Measurements from ENCODE around the gene CACNA1S.

Gene CACNA1S

DNA sequence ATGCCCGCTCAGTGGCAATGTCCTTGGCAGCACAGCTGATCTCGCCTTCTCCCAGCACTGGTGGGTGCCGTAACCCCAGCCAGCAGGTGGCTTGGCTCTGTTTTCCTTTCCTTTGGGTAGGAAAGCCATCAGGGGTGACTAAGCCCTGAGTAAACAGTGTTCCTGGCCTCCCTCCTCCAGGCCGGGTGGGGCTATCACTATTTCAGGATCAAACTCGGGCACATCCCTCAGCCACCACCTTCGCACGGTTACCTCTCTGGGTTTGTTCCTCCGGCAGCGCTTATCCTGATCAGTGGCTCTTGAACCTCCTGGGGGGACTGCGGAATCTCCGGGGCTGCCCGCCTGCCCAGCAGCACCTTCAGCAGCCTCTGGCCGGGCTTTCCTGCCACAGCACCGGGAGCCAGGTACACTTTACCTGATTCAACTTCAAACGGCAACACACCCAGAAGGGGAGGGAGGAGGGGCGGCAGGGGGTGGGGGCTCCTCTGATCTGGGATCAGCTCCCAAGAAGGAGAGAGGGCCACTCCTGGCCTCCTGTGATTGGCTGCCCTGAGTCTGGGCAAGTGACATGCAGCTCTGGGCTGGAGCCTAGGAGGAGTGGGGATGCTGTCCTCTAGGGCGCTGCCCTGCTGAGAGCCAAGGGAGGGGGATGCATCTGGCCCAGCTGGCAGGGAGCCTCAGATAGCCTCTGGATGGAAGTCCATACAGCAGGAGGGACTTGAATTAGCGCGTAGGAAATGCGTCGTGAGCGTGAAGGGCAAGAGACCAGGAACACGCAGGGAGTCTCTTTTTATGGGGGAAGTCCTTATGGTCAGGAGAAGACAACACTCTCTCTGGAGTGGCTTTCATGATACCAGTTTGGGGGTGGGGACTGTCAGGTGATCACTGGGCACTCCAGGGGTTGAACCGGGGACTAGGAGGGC is 14.9 kb upstream of the CACNA1S start, which contains the start of gene ASCL5:
Gene ASCL5, minus strand, starts transcription at position 353 of the 923 bp plus-strand sequence. CDS start 11,812 bp downstream, outside the sequence.
- no peak within 1 kb of the TSS for H3K4me3 ChIP-seq (ENCODE audit: low read depth, low read length)
- TF ChIP-seq, protein P1, sequence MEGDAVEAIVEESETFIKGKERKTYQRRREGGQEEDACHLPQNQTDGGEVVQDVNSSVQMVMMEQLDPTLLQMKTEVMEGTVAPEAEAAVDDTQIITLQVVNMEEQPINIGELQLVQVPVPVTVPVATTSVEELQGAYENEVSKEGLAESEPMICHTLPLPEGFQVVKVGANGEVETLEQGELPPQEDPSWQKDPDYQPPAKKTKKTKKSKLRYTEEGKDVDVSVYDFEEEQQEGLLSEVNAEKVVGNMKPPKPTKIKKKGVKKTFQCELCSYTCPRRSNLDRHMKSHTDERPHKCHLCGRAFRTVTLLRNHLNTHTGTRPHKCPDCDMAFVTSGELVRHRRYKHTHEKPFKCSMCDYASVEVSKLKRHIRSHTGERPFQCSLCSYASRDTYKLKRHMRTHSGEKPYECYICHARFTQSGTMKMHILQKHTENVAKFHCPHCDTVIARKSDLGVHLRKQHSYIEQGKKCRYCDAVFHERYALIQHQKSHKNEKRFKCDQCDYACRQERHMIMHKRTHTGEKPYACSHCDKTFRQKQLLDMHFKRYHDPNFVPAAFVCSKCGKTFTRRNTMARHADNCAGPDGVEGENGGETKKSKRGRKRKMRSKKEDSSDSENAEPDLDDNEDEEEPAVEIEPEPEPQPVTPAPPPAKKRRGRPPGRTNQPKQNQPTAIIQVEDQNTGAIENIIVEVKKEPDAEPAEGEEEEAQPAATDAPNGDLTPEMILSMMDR (IDR thresholded peaks at IDR 0.05; ENCODE audit: low read depth, low read length, missing control alignments), result no peak
- no peak for DNase-seq (ENCODE audit: low read depth)

DNA sequence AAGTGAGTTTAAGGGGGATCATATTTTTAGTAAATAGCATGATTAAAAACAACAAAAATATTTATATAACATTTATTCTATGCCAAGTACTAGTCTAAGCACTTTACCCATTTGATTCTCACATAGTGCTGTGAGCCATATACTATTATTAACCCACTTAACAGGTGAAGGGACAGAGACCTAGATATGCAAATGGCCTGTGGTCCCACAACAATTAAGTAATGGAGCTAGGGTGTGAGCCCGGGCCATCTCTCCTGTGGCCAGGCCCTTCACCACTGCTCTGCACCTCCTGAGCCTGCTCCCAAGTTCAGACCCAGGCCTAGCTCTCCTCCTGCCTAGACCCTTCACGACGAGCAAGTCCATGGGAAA is 14.2 kb upstream of the CACNA1S start:
- TF ChIP-seq, protein P1 (IDR thresholded peaks at IDR 0.05; ENCODE audit: low read depth, low read length, missing control alignments), result no peak
- no peak overlapping the region for H3K4me3 ChIP-seq (ENCODE audit: low read depth, low read length)
- no peak for DNase-seq (ENCODE audit: low read depth)

DNA sequence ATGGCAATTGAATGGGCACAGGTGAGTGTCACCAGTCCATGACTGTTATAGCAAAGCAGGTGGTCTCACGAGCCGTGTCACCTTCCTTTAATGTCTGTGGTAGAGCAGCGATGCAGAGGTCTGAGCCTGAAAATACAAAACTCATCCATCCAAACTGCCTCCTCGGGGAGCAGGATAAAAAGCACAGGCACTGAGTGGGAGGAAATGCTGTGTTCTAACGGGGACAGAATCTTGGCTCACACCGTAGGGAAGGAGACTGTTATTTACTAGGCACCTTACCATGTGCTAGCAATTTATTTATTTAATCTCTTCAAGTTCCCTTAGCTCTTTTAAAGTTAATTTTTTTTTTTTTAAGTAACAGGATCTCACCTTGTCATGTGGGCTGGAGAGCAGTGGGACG is 13.6 kb upstream of the CACNA1S start:
- no peak overlapping the region for H3K4me3 ChIP-seq (ENCODE audit: low read depth, low read length)
- no peak for DNase-seq (ENCODE audit: low read depth)
- TF ChIP-seq, protein P1 (IDR thresholded peaks at IDR 0.05; ENCODE audit: low read depth, low read length, missing control alignments), result no peak

DNA sequence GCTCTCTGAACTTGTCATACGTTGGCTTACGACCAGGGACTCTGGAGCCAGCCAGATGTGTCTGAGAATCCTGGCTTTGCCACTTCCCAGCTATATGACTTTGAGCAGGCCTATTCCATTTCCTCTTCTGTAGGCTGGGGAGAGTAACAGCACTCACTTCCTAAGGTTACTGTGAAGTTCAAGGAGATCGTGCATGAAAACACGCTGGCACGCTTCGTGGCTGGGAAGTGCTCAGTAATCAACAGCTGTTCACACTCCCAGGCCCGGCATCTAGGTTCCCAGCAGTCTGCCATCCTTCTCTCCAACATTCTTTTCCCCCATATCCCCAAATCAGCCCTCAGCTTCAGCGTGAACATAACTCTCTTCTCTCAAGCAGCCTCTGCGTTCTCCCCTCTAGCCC is 12.8 kb upstream of the CACNA1S start:
- TF ChIP-seq, protein P1 (IDR thresholded peaks at IDR 0.05; ENCODE audit: low read depth, low read length, missing control alignments), result no peak
- H3K4me3 ChIP-seq (ENCODE audit: low read depth, low read length), result no peak overlapping the region
- no peak for DNase-seq (ENCODE audit: low read depth)

DNA sequence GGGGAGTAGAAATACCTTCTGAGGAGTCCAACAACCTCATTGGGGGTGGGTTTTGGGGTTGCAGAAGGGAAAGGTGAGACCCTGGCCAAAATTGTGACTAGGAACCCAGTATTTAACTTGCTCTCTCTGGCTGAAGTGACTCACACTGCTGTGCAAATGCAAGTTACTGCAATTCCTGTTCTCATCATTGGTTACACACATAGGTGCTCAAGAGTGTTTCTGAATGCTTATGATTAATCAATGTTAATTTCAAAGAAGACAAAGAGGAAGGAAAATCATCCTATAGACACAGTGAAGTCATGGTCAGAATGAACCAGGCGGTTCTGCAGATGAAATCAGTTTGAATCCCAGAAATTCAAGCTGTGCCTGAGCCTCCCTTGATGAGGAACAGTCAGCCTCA is 11.6 kb upstream of the CACNA1S start:
- no peak overlapping the region for H3K4me3 ChIP-seq (ENCODE audit: low read depth, low read length)
- TF ChIP-seq, protein P1 (IDR thresholded peaks at IDR 0.05; ENCODE audit: low read depth, low read length, missing control alignments), result no peak
- no peak for DNase-seq (ENCODE audit: low read depth)

DNA sequence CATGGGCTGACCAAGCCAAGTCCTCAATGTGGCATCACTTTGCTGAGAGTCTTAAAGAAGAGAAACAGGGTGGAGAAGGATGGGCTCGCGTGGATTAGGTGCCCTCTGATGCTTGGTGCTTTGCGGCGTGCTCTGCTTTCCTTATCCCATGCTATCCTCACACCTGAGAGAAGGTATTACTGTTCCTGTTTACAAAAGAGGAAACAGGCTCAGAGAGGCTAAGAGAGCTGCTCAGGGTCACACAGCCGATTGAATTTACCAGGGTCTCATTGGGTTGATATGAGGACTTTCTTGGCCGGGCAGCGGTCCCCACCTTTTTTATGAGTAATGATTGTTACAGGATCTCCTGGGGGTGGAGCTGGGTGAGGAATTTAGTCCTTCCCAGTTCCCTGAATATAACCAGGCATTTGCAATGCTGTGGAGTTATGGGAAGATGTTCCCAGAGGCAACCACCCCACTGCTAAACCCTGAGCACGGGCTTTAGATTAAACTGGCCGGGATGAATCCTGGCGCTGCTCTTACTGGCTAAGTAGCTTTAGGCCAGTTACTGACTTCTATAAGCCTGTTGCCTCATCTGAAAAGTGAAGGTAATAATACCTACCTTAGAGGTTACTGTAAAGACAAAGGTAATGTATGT is 10.2 kb upstream of the CACNA1S start:
- DNase-seq (ENCODE audit: low read depth), result no peak
- H3K4me3 ChIP-seq (ENCODE audit: low read depth, low read length), result no peak overlapping the region
- TF ChIP-seq, protein P1 (IDR thresholded peaks at IDR 0.05; ENCODE audit: low read depth, low read length, missing control alignments), result no peak

Measured in GM12864 (cell line).